ENCODE data around the gene TPCN2.

The TPCN2 gene

GRCh38 chr11:69114362-69114761 is 65.6 kb downstream of the TPCN2 start:
- Histone ChIP-seq H3K36me3 (ENCODE audit: control insufficient read depth, insufficient read depth, low read length) (no peaks in the 10 kb centered on the region), H3K9me3 (ENCODE audit: control insufficient read depth, low read length) (no peaks in the 10 kb centered on the region), H2AFZ (no peak overlapping the region), H3K27ac (no peak overlapping the region), H3K4me1 (peaks cover 3% of the 10 kb centered on the region), H3K4me3 (ENCODE audit: low read depth, low read length) (no peak overlapping the region), H3K79me2 (no peaks in the 10 kb centered on the region), H3K27me3 (ENCODE audit: control insufficient read depth, insufficient read depth, low read length) (no peaks in the 10 kb centered on the region), H3K9ac (no peak overlapping the region), H3K4me2 (ENCODE audit: low read length) (no peak overlapping the region)
- TF ChIP-seq CTCF (IDR thresholded peaks at IDR 0.05), result no peak

- Histone ChIP-seq H3K79me2 (no peaks in the 10 kb centered on the region), H2AFZ (no peak overlapping the region), H3K4me2 (ENCODE audit: low read length) (no peak overlapping the region), H3K9me3 (ENCODE audit: control insufficient read depth, low read length) (no peaks in the 10 kb centered on the region), H3K4me1 (peaks cover 3% of the 10 kb centered on the region), H3K9ac (no peak overlapping the region), H3K36me3 (ENCODE audit: control insufficient read depth, insufficient read depth, low read length) (no peaks in the 10 kb centered on the region), H3K27me3 (ENCODE audit: control insufficient read depth, insufficient read depth, low read length) (no peaks in the 10 kb centered on the region), H3K27ac (no peak overlapping the region), H3K4me3 (ENCODE audit: low read depth, low read length) (no peak overlapping the region)
- TF ChIP-seq CTCF (IDR thresholded peaks at IDR 0.05), result no peak
These were observed 66.2 kb downstream of the TPCN2 start for GRCh38 chr11:69114811-69115523.

- no peak overlapping the region for H3K9ac ChIP-seq
These were observed 67.1 kb downstream of the TPCN2 start for GRCh38 chr11:69115586-69116560.

GRCh38 chr11:69116671-69117070 is 67.9 kb downstream of the TPCN2 start:
- Histone ChIP-seq H3K27ac (no peak overlapping the region), H3K36me3 (ENCODE audit: control insufficient read depth, insufficient read depth, low read length) (no peaks in the 10 kb centered on the region), H3K27me3 (ENCODE audit: control insufficient read depth, insufficient read depth, low read length) (no peaks in the 10 kb centered on the region), H2AFZ (no peak overlapping the region), H3K9me3 (ENCODE audit: control insufficient read depth, low read length) (no peaks in the 10 kb centered on the region), H3K4me1 (peaks cover 3% of the 10 kb centered on the region), H3K4me2 (ENCODE audit: low read length) (no peak overlapping the region), H3K79me2 (no peaks in the 10 kb centered on the region), H3K9ac (no peak overlapping the region), H3K4me3 (ENCODE audit: low read depth, low read length) (no peak overlapping the region)
- no peak for TF ChIP-seq CTCF (IDR thresholded peaks at IDR 0.05)

More at GRCh38 chr11:69115586-69116560, 67.1 kb downstream of the TPCN2 start:
- H3K4me3 ChIP-seq (ENCODE audit: low read depth, low read length), result no peak overlapping the region
- H3K9me3 ChIP-seq (ENCODE audit: control insufficient read depth, low read length), result no peaks in the 10 kb centered on the region
- peak overlapping the region; percentile 46 for H2AFZ ChIP-seq
- no peak for TF ChIP-seq CTCF (IDR thresholded peaks at IDR 0.05)
- no peak overlapping the region for H3K27ac ChIP-seq
- H3K4me2 ChIP-seq (ENCODE audit: low read length), result peak overlapping the region; percentile 26
- peaks cover 3% of the 10 kb centered on the region for H3K4me1 ChIP-seq
- no peaks in the 10 kb centered on the region for H3K79me2 ChIP-seq
- H3K36me3 ChIP-seq (ENCODE audit: control insufficient read depth, insufficient read depth, low read length), result no peaks in the 10 kb centered on the region
- H3K27me3 ChIP-seq (ENCODE audit: control insufficient read depth, insufficient read depth, low read length), result no peaks in the 10 kb centered on the region
